HG02981 (cell line): ENCODE results near the gene LRRC75A.
A peak's percentile ranks its signal among the peaks of the same experiment; 100 is the strongest.
"Not testable (repeated sequence)": the region's sequence is repeated elsewhere in the genome, so short reads cannot be mapped to it uniquely, and the experiment has no call there.

Source experiments
- ATAC-seq: cut with Tn5 transposase; IDR thresholded peaks from one replicate; pipeline ENCODE4 v1.9.1; 2021; ENCODE audit warnings: mild to moderate bottlenecking, moderate library complexity; ENCODE audit not compliant: unreplicated experiment

Gene LRRC75A

DNA sequence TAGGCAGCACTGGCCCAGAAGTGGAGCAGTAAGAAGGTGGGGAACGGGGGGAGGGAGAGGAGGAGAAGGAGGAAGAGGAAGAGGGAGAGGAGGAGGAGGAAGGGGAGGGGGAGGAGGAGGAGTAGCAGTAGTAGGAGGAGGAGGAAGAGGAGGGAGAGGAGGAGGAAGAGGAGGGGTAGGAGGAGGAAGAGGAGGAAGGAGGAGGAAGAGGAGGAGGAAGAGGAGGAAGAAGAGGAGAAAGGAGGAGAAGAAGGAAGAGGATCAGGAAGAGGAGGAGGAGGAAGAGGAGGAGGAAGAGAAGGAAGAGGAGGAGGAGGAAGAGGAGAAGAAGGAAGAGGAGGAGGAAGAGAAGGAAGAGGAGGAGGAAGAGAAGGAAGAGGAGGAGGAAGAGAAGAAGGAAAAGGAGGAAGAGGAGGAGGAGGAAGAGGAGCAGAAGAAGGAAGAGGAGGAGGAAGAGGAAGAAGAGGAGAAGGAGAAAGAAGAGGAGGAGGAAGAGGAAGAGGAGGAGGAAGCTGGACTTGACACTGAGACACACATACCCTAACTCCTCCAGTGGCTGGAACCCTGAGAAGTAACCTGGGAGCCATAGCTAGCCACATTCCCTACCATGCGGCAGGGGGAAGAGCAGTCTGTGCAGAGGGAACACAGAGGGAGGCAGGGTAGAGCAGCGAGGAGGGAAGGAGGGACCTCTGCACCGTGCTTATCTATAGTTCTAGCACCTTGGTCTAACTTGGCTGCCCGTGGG, 35.8 kb downstream of the LRRC75A start:
- no peak for ATAC-seq

DNA sequence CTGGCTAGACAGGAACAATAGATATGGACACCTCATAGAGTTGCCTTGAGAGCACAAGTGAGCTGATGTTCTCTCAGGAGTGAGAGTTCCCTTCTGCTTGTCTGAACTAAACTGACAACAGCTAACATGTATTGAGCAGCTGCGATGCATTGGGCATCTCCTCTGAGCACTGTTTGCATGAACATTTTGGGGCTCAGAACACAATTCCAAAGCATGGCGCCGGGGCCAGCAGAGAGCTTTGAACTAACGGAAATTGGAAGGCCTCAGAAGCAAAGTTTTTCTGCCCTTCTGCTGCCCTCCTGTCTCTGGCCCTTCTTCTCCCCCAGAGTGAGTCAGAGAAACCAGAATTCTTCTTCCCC, 38.5 kb downstream of the LRRC75A start:
- no peak for ATAC-seq

DNA sequence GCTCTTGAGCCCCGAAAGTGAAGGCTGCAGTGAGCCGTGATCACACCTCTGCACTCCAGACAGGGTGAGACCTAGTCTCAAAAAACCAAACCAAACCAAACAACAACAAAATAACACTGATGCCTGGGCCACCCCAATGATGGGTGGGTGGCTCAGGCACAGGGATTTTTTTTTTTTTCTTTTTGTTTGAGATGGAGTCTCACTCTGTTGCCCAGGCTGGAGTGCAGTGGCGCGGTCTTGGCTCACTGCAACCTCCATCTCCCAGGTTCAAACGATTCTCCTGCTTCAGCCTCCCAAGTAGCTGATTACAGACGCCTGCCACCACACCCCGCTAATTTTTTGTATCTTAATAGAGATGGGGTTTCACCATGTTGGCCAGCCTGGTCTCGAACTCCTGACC, 39.7 kb downstream of the LRRC75A start:
- ATAC-seq, result not testable (repeated sequence)

DNA sequence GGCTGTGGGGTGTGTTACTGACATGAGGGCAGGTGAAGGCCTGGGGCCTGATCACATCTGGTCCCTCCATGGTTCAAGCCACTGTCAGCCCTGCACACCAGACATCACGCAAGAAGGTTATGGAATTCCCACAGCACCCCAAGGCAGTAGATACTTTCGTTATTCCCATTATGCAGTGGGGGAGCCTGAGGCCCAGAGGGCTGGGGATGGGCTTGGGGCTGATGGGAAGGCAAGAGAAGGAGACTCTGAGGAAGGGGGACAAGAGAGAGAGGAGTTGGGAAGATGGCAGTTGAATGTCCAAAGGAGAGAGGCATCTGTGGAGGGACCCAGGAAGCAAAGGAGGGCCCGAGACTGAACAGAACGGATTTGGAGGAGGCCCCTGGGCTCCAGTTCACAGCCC, 42.0 kb downstream of the LRRC75A start:
- no peak for ATAC-seq

DNA sequence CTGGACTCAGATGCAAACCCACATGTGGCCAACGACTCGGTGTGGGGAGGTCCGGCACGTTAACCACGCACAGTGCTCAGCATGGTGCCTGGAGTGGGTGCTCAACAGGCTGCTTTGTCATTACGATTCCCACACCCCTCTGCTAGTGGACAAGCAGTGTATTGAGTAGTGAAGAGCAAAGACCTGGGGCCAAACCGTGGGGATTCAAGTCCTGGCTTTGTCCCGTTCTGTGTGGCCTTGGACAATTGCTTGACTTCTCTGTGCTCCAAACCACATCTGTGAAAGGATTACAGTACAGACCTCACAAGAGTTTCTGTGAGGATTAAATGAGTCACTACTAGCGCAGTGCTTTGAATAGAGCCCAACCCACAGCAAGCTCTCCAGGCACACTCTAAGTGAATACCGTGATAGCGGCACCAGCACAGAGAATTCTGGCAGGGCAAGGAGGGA, 42.8 kb downstream of the LRRC75A start:
- ATAC-seq, result no peak

DNA sequence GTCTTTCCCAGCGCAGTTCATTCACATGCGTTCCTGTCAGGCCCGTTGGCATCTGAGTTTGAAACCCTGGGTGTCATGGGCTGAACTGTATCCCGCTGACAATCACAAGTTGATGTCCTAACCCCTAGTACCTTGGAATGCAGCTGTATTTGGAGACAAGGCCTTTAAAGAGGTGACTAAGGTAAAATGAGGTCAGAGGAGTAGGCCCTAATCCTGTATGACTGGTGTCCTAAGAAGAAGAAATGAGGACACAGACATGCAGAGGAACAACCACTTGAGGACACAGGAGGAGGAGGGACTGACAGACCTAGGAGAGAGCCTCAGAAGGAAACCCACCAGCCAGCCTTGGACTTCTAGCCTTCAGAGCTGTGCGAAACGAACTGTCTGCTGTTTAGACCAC, 43.5 kb downstream of the LRRC75A start:
- ATAC-seq, result no peak

DNA sequence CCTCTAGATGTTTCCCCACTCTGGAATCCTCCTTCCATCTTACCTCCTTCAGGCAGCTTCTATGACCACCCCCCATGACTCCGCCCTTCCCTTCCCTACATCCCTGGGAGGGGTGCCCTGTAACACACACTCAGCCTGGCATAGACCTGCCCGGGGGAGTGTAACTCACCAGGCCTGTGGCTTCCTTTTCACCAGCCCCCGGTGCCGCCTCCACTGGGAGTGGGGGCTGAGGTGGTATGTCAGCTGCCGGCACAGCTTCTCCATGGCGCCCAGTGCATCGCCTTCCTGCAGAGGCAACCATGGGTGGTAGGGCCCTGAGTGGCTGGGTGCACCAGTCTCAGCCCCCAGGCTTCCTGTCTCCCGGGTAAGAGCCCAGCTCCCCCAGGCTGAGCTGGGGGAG, 44.3 kb downstream of the LRRC75A start:
- no peak for ATAC-seq

DNA sequence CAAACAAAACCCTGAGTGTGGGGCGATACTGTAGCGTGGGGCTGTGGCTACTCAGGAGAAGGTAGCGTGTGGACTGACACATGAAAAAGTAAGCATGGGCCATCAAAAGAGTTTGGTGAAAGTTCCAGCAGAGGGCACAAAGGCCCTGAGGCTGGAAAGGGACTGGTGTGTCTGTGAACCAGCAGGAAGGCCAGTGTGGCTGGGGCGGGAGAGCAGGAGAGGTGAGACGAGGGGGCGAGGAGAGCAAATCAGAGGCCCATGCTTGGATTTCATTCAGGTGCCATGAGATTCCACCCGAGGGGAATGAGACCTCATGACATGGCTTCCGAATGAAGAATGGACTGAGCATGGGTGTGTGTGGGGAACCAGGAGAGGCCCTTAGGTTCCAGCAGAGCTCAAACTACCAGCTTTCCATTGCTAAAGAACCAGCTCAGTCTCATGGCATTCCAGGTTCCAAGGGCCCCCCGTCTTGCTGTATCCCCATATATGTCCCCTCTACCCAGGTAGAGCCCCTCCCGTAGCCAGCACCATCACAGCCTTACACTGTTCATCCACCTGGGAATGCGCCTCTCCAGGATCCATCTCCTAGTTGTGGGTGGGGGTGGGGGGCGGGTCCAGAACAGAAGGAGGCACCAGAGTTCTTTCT, 45.5 kb downstream of the LRRC75A start:
- no peak for ATAC-seq

DNA sequence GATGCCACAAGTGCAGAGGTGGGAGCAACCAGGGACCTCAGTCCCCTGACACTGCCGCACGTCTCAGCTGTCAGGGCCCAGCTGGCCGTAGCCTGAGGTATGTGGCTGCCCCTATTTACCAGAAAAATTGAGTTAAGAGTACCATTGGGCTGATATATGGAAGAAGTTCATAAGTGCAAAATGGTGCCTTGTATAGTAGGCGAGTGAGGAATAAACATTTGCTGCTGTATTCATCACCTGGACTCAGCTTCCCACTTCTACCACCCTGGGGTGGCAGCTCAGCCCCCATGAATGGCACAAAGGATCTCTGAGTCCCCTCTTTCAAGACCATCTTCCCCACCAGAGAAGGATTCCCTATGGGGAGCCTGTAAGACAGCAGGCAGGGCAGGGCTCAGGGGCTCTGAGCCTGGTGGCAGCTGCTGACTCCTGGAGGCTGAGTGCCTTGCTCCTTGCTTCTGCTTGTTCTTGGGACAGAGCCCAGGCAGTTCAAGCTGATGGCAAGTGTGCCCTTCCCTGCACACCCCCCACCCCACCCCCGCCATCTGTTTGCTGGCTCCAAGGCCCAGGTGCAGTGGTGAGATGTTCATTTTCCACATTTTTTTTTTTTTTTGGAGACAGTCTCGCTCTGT, 47.6 kb downstream of the LRRC75A start:
- no peak for ATAC-seq

DNA sequence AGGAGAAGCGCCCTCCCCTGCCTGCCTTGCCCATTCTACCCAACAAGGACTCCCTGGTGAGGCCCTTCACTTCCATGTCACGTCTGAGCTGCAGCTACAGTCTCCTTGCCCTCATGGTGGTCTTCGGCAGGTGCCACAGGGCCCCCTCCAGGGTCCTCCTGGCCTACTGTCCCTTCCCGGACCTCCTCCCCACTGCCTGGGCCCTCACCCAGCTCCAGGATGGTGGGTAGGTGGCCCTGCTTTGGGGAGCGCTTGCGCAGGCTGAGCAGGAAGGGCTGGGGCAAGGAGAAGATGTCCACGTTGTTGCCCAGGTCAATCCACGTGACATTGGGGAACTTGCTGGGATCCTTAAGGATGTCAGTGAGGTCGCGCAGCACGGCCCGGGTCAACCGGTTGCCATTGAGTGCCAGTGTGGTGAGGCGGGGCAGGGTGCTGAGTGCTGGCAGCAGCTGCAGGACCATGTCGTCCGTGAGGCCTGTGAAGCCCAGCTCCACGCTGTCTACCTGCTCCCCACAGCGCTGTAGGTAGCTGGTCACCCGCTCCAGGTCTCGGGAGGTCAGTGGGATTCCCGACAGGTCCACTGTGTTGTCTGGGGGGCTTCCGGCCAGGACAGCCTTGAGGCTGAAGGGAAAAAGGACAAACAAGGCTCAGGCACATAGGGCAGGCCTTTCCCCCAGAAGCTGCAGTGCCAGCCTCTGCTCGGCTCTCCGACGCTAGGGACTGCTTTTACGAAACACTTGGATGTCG, 48.3 kb downstream of the LRRC75A start:
- no peak for ATAC-seq

DNA sequence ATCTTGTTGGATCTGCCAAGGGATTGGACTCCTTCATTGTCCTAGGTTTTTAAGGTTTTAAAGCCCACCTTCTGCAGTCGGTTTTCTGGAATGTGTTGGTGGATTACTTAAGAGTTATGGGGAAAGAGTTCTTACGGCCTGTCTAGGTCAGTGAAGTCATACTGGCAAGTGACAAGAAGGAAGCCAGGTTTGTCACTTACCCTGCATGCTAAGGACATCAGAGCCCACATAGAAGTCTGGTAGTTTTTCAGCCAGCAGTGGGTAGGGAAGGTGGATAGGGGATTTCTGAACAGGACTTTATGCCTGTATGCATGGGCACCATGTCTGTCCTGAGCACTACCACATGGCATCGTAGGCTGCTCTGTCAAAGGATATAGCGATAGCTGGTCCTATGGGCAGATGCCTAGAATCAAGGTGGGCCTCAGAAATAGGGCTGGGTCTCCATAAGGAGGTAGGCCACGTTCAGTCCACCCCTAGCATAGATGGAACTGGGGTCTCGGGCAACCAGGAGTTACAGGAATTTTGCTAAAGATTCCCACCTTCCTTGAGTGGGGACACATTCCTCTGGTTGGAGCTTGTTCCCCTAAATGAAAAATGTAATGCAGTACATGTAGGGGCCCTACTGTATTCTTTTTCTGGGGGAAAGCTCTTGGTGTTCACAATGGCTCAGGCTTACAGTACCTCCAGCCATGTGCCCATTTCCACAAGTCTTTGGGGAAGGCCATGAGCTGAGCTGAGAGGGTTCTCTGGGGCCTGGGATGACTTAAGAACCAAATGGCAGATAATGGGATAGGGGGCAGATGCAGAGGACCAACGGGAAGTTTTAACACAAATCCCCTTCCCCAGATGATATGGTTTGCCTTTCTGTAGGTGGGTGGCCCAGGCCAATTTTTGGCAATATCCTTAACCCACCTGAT, 49.1 kb downstream of the LRRC75A start:
- ATAC-seq, result no peak

DNA sequence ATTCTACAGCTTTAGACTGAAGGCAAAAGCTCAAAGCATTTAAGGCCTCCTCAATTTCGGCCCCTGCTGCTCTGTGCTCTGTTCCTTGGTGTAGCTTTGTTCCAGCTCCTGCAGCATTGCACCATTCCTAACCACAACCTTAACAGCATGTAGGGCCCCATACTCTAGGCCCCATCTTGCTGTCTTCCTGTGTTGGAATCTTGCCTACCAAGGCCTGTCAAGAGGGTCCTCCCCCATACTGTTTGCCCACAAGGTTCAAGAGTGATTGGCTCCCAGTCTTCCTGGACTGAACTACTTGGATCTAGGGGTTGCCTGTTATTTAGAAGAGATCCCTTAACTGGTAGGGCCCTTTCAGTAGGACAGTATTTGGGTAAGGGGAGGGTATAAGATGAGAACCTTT, 49.9 kb downstream of the LRRC75A start:
- no peak for ATAC-seq

DNA sequence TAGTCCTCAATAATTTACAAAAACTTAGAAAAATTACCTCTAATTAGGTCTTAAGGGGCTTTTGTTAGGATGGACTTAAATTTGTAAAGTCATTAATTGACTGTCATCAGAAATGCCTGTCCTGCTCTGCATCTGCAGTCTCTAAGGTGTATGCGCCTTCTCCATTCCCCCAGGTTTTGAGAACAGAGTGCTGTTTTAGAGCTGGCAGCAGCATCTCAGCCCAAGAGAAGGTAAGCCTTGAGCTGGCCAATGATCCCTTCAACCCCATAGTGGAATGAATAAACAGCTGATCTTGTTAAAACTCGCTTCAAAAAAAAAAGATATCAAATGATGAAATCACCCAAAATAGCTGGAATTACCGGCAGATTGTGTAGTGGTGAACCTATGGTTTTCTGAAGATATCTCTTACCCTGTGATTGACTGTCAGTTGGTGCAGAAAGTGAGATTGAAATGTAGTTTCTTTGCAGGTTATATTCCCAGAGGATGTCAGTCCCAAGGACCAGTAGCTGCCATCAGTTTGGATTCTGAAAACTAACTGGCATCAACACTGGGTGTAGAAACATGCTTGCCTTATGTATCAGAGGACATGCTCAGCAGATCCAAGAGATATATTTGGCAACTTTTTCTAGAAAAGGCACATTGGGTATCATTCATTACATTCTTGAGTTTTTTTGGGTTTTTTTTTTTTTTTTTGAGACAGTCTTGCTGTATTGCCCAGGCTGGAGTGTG, 50.9 kb downstream of the LRRC75A start:
- no peak for ATAC-seq

DNA sequence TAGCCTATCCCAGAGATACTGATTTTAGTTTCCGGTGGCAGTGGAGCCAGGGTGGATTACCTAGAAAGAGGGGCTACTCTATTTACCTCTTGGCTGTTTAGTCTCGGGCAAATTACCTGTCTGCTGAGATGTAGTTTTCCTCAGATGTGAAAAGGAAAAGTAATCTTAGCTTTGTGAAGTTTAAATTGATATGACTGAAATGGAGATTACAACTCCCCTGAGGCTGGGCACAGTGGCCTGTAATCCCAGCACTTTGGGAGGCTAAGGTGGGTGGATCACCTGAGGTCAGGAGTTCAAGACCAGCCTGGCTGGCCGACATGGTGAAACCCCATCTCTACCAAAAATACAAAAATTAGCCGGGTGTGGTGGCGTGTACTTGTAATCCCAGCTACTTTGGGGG, 51.6 kb downstream of the LRRC75A start:
- ATAC-seq, result not testable (repeated sequence)

DNA sequence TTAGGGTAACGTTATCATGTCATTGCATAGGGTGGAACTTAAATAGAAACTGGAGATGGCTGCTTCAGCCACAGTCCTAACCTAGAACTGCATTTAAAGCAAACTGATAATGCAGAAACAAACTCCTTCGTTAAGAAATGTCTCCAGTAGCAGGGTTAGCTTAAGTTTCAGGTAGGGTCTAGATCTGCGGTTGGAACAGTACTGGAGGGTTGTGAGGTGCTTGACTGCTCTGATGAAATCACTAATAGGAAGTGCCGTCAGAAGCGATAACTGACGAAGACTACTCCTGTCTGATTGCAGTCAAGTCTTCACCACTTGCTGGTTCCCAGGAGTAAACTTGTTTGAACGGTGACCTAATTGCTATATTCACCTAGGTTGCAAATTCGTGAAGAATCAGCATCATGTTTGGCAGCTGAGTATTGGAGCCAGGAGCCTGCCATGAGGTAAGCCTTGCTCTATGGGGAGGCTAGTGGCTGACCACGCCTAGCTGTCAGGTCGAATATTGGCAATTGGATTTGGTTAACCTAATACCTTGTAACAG, 52.1 kb downstream of the LRRC75A start:
- no peak for ATAC-seq

DNA sequence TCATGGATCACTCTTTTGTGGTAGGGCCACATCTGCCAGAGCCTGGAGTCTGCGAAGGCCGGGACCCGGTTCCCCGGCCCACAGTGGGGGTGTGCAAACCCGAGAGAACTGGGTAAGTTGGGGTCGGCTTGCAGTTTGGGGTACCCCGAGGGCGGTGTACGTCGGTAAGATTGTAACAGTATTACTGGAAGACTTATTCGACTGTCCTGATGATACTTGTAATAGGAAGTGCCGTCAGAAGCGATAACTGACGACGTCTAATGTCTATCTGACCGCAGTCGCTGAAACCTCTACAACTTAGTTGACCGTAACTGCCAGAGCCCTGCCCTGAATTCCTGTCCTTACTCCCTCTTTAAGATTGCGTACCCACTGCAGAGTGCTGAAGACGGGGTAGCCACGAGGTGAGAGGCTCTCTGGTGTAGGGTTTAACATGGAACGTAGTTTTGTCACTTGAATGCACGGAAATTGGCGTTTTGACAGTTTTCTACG, 52.6 kb downstream of the LRRC75A start:
- ATAC-seq, result peak; percentile 0

DNA sequence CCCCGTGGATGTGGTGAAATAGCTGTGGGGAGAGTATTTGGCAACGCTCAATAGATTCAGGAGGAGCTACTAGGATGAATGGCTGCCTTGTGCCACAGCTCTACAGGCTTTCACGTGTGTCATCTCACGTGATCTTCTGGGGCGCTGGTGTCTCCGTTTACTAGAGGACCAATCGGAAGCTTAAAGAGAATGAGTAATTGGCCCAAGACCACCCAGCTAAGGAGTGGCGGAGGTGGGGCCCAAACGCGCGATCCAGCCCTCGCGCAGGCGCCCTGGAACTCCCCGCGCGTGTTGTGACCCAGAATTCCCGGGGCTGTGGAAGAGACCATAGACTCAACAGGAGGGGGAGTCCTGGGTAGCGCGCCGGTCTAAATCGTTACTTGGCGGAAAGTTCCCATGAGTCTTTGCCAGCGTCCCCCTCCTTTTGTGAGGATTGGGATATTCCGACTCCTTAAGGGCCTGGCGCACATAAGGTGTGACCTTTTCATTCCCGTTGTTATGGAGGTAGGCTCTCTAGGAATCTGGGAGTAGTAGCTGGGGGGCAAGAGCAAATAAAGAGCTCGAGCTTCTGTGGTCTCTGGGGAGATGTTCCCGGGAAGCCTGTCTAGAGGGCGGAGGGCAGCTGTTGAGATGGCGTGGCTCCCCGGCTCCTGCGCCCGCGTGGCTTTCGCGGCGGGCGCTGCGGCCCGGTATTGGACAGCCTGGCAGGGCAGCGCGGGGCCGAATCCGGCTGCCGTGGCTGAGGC, 53.3 kb downstream of the LRRC75A start:
- ATAC-seq, result peak; percentile 76

DNA sequence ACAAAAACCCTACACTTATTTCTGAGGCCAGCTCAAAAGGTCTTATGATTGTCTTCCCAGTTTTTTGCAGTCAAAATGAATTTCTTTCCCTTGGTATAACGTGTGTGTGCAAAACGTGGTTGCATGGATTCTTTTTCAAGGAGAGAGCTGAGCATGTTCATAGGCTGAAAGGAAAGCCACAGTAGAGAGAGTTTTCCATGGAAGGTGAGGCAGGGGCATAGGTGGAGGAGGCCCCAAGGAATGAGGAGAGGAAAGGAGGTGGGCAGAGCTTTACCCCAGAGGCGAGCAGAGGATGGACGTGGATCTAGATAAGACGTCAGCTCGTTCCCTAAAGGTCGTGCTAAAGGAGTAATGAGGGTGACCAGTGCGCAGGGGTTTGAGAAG, 53.8 kb downstream of the LRRC75A start:
- no peak for ATAC-seq

DNA sequence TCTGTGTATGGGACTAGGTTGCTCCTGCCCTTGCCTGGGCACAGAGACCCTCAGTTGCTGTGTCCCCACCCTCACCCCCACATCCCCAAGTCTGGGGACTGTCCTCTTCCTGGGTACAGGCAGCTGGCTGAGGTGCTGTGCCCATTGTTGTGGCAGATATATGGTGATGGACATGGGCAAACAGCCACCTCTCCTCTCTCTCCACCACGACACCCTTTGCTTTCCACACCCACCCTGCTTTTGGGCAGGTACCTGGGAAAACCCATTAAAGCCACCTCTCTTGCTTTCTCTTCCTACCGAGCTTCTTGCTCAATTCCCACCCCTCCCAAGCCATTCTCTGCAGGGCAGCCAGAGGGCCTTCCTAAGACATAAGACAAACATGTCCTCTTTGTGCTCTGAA, 54.9 kb downstream of the LRRC75A start:
- no peak for ATAC-seq
